Brain microvascular endothelial cell (primary cell): ENCODE data around the gene EPHB2.

Experiments used
- DNase-seq: peaks from one replicate; pipeline ENCODE4 v3.0.0-alpha.2; 2020
- H3K27ac ChIP-seq: fragments of 250-450 bp; sonication (Bioruptor Pico); 2 replicates; pipeline ENCODE4 v1.5.1; 2020; ENCODE audit warnings: mild to moderate bottlenecking, moderate library complexity
- H3K27me3 ChIP-seq: fragments of 250-450 bp; sonication (Bioruptor Pico); replicated peaks from 2 replicates; pipeline ENCODE4 v1.5.1; 2020; ENCODE audit warnings: mild to moderate bottlenecking
- H3K36me3 ChIP-seq: fragments of 250-450 bp; sonication (Bioruptor Pico); replicated peaks from 2 replicates; pipeline ENCODE4 v1.5.1; 2020; ENCODE audit warnings: mild to moderate bottlenecking
- H3K4me3 ChIP-seq: 2 replicates; pipeline ENCODE4 v1.5.1; 2011; ENCODE audit warnings: low read depth, mild to moderate bottlenecking, control low read depth, low read length, moderate library complexity
- CTCF ChIP-seq: IDR thresholded peaks from 2 replicates; pipeline ENCODE4 v1.5.1; 2011; ENCODE audit warnings: low read depth, mild to moderate bottlenecking, moderate library complexity, low read length, control low read depth, inconsistent platforms; ENCODE audit errors: missing control alignments
- in situ Hi-C: cut with HindIII; loops from 2 replicates; pipeline ENCODE4 v1.10.0; 2017; ENCODE audit warnings: low sequenced_read_pairs, low pct_ligation_motif_present

Gene EPHB2

DNA sequence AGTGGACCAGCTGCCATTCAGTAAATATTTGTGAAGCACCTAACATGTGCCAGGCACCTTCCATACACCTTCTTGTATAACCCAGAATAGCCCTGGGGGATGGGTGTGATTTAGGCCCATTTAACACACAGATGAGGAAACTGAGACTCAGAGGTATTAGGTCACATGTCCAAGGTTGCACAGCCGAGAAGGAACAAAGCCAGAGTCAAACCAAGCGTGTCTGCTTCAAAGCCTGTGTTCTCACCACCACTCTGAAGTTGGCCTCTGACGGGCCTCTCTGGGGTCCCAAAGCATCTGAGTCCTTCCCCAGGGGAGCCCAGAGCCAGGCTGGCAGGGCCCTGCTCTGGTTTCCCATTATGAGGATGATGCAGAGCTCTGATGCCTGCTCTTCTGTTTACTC, 196.9 kb downstream of the EPHB2 start:
- no peak for TF ChIP-seq CTCF
- in situ Hi-C loops: no loop called here
- no peak overlapping the region for H3K27ac ChIP-seq
- no peaks in the 10 kb centered on the region for H3K36me3 ChIP-seq
- H3K4me3 ChIP-seq: no peak overlapping the region
- no peak for DNase-seq
- no peaks in the 10 kb centered on the region for H3K27me3 ChIP-seq

DNA sequence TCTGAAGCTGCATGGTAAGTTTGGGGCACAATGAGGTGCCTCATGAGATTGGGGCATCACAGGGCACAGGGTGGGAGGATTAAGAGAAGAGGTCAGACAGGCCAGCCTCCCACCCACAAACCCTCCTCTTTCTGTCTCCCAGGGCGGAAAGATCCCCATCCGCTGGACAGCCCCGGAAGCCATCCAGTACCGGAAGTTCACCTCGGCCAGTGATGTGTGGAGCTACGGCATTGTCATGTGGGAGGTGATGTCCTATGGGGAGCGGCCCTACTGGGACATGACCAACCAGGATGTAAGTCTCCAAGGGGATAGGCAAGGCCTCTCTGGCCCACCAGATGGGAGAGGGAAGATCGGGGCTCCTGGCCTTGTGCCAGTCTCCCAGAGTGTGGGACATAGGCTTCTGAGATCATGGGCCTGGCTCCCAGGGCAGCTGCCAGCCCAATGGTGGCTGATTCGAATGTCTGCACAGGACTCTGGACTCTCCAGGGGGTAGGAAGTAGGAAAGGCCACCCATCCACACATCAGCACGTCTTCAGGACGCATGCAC, 198.3 kb downstream of the EPHB2 start:
- Histone ChIP-seq H3K36me3 (no peaks in the 10 kb centered on the region), H3K27me3 (no peaks in the 10 kb centered on the region), H3K4me3 (no peak overlapping the region), H3K27ac (no peak overlapping the region)
- no peak for TF ChIP-seq CTCF
- no peak for DNase-seq
- in situ Hi-C loops: no loop called here

- TF ChIP-seq CTCF: no peak
- Histone ChIP-seq H3K27ac (no peak overlapping the region), H3K27me3 (no peaks in the 10 kb centered on the region), H3K36me3 (no peaks in the 10 kb centered on the region), H3K4me3 (no peak overlapping the region)
- no peak for DNase-seq
- in situ Hi-C loops: no loop called here
Measured at GRCh38 chr1:22910286-22910685, 199.6 kb downstream of the EPHB2 start.

DNA sequence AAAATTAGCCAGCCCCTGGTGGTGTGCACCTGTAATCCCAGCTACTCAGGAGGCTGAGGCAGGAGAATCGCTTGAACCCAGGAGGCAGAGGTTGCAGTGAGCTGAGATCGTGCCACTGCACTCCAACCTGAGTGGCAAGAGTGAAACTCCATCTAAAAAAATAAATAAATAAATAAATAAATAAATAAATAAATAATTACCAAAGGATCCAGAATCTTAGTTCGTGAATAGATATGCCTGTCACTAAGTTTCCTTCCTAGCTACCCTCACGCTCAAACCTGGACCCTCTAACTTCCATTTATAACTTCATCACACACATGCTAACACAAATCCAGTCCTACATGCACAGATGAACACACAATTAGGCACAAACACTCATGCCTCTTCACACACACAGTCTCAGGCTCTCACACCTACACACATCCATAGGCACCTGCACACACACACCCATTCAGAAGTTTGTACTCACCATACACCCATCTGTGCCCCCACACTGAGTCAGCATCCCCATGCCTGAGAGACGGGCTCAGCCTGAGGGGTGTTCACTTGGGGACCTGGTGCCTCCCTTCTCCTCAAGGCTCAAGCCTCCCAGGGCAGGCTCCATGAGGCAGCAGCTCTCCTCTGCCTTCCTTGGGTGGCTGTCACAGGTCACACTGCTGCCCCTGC, 200.5 kb downstream of the EPHB2 start:
- no peak for TF ChIP-seq CTCF
- no peak for DNase-seq
- in situ Hi-C loops: no loop called here
- H3K36me3 ChIP-seq: no peaks in the 10 kb centered on the region
- H3K4me3 ChIP-seq: no peak overlapping the region
- no peak overlapping the region for H3K27ac ChIP-seq
- no peaks in the 10 kb centered on the region for H3K27me3 ChIP-seq

- H3K36me3 ChIP-seq: no peaks in the 10 kb centered on the region
- H3K27ac ChIP-seq: no peak overlapping the region
- no peak overlapping the region for H3K4me3 ChIP-seq
- in situ Hi-C loops: no loop called here
- no peaks in the 10 kb centered on the region for H3K27me3 ChIP-seq
- no peak for DNase-seq
- no peak for TF ChIP-seq CTCF
Measured at GRCh38 chr1:22912311-22912710, 201.7 kb downstream of the EPHB2 start.
